A673 (cell line): ENCODE data around the gene ATP5IF1.

ENCODE experiments used
- EZH2 ChIP-seq: fragments of 200-600 bp; sonication (generic); IDR thresholded peaks from 2 replicates; pipeline ENCODE4 v1.6.1; 2017; ENCODE audit warnings: borderline replicate concordance, low read depth, mild to moderate bottlenecking, mixed read lengths, antibody characterized with exemption, low read length; ENCODE audit not compliant: poor library complexity, severe bottlenecking
- TF ChIP-seq, protein P1 (sequence below): fragments of 300-800, 200-600 bp; sonication (generic); conservative IDR thresholded peaks from 2 replicates; pipeline ENCODE4 v1.5.1; 2017; ENCODE audit warnings: low read depth, mild to moderate bottlenecking, antibody characterized with exemption, low read length, moderate library complexity, mixed read lengths

GRCh38 chr1:28229996-28230395, 5.9 kb upstream of the ATP5IF1 start:
- TF ChIP-seq, protein P1, sequence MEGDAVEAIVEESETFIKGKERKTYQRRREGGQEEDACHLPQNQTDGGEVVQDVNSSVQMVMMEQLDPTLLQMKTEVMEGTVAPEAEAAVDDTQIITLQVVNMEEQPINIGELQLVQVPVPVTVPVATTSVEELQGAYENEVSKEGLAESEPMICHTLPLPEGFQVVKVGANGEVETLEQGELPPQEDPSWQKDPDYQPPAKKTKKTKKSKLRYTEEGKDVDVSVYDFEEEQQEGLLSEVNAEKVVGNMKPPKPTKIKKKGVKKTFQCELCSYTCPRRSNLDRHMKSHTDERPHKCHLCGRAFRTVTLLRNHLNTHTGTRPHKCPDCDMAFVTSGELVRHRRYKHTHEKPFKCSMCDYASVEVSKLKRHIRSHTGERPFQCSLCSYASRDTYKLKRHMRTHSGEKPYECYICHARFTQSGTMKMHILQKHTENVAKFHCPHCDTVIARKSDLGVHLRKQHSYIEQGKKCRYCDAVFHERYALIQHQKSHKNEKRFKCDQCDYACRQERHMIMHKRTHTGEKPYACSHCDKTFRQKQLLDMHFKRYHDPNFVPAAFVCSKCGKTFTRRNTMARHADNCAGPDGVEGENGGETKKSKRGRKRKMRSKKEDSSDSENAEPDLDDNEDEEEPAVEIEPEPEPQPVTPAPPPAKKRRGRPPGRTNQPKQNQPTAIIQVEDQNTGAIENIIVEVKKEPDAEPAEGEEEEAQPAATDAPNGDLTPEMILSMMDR, result no peak
- TF ChIP-seq EZH2, result no peak
